ENCODE results near the gene NAMPT. TPM values are rescaled to one million over a fixed set of nuclear protein-coding genes. Genes with fewer than 3 reads are reported as not detected.

Gene NAMPT
- total and polyA plus RNA-seq, 9 of the 15 experiments (the other 6 are each of a cell fraction or from before 2014, with no cell fraction given) = 41.1 to 160 (median 106) TPM

DNA sequence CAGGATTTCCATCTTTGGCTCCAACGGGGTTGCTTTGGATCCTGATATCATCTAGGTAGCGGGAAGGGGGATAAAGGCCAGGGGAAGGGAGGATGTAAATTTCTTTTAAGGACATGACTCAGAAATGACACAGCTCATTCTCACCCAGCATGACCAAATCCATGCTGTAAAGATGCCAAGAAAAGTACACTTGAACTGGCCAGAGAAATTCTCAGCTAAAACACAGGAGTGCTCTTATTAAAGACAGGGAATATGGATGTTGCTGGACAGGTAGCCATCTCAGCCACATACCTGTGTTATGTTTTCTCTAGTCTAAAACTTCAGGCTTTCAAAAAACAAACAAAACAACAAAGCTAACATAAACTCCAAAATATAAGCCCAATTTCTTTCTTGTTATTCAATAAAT, 68.3 kb downstream of the NAMPT start (continued):
- TF ChIP-seq, protein P1, sequence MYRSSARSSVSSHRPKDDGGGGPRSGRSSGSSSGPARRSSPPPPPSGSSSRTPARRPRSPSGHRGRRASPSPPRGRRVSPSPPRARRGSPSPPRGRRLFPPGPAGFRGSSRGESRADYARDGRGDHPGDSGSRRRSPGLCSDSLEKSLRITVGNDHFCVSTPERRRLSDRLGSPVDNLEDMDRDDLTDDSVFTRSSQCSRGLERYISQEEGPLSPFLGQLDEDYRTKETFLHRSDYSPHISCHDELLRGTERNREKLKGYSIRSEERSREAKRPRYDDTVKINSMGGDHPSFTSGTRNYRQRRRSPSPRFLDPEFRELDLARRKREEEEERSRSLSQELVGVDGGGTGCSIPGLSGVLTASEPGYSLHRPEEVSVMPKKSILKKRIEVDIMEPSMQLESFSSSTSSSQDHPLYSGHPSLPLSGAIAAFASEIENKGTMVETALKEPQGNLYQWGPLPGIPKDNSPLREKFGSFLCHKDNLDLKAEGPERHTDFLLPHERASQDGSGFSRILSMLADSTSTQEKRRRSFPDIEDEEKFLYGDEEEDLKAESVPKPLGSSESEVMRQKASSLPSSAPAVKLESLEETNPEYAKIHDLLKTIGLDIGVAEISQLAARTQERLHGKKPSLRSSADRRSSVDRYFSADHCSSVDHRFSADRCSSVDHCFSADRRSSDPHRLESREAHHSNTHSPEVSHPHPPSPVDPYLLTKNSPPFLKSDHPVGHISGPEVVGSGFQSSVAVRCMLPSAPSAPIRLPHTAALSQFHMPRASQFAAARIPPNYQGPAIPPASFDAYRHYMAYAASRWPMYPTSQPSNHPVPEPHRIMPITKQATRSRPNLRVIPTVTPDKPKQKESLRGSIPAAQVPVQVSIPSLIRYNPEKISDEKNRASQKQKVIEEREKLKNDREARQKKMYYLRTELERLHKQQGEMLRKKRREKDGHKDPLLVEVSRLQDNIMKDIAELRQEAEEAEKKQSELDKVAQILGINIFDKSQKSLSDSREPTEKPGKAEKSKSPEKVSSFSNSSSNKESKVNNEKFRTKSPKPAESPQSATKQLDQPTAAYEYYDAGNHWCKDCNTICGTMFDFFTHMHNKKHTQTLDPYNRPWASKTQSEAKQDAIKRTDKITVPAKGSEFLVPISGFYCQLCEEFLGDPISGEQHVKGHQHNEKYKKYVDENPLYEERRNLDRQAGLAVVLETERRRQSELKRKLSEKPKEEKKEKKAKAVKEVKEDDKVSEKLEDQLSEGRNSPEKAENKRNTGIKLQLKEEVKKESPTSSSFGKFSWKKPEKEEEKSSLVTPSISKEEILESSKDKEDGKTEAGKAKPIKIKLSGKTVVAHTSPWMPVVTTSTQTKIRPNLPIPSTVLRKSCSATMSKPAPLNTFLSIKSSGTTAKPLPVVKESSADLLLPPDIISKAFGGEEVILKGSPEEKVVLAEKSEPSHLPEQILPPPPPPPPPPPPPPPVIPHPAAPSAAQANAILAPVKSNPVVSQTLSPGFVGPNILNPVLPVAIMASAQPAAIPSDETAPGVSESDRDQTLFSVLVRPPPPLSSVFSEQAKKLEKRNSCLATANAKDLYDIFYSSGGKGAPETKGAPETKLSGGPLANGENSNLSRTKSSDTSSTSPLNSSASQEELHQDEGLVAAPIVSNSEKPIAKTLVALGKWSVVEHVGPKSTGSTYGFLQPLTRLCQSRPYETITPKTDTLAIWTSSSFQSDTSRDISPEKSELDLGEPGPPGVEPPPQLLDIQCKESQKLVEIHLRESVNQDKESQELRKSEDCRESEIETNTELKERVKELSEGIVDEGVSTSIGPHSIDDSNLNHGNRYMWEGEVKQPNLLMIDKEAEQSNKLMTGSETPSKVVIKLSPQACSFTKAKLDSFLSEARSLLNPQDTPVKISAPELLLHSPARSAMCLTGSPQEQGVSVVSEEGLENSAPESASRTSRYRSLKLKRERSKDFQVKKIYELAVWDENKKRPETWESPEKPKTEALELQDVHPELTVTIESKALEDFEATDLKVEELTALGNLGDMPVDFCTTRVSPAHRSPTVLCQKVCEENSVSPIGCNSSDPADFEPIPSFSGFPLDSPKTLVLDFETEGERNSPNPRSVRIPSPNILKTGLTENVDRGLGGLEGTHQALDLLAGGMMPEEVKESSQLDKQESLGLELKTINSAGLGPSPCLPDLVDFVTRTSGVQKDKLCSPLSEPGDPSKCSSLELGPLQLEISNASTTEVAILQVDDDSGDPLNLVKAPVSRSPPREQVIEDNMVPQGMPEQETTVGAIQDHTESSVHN (IDR thresholded peaks at IDR 0.05; ENCODE audit: borderline replicate concordance in 1 of 2, low read depth in 1 of 2) = peak in 1 of 2 experiments; percentile 78; a peak in 2 of 4 replicates
- TF ChIP-seq IRF2 (CRISPR knock-in tag; IDR thresholded peaks at IDR 0.05) (no peak), L3MBTL2 (IDR thresholded peaks at IDR 0.05) (0 out of 2 replicates have a peak, but pooled peaks have one; percentile 34), HDAC2 (IDR thresholded peaks at IDR 0.05) (peak; percentile 80), BRD9 (IDR thresholded peaks at IDR 0.05; ENCODE audit: low read depth, partially characterized antibody) (no peak), ESRRA (IDR thresholded peaks at IDR 0.05; ENCODE audit: borderline replicate concordance, low read depth) (peak; percentile 53; the same call in 1 of the 2 replicates), ZNF316 (IDR thresholded peaks at IDR 0.05) (peak; percentile 94), ZNF584 (CRISPR knock-in tag; IDR thresholded peaks at IDR 0.05; ENCODE audit: low read depth) (peak; percentile 81), SREBF1 (IDR thresholded peaks at IDR 0.05; ENCODE audit: borderline replicate concordance, low read depth, low read length) (no peak), JUNB (CRISPR knock-in tag; conservative IDR thresholded peaks at IDR 0.05) (peak; percentile 75; the same call in 1 of the 2 replicates), BHLHE40 (IDR thresholded peaks at IDR 0.05; ENCODE audit: low read length) (0 out of 2 replicates have a peak, but pooled peaks have one; percentile 20), NFE2L1 (tag; IDR thresholded peaks at IDR 0.05; ENCODE audit: borderline replicate concordance, low read depth) (peak; percentile 25; the same call in 1 of the 2 replicates), FOS (IDR thresholded peaks at IDR 0.05; ENCODE audit: extremely low read depth, insufficient read length) (peak; percentile 59), SUPT5H (IDR thresholded peaks at IDR 0.05) (no peak), ZNF583 (CRISPR knock-in tag; IDR thresholded peaks at IDR 0.05) (0 out of 2 replicates have a peak, but pooled peaks have one; percentile 39), ATF3 (IDR thresholded peaks at IDR 0.05) (peak; percentile 96), ATF3 (CRISPR knock-in tag; conservative IDR thresholded peaks at IDR 0.05) (no peak), ZNF239 (CRISPR knock-in tag; IDR thresholded peaks at IDR 0.05) (peak; percentile 39; the same call in 1 of the 2 replicates)
- TF ChIP-seq, protein P2, sequence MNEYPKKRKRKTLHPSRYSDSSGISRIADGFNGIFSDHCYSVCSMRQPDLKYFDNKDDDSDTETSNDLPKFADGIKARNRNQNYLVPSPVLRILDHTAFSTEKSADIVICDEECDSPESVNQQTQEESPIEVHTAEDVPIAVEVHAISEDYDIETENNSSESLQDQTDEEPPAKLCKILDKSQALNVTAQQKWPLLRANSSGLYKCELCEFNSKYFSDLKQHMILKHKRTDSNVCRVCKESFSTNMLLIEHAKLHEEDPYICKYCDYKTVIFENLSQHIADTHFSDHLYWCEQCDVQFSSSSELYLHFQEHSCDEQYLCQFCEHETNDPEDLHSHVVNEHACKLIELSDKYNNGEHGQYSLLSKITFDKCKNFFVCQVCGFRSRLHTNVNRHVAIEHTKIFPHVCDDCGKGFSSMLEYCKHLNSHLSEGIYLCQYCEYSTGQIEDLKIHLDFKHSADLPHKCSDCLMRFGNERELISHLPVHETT (CRISPR knock-in tag; conservative IDR thresholded peaks at IDR 0.05 in 1 of 2, IDR thresholded peaks at IDR 0.05 in 1 of 2) = 0 out of 4 replicates have a peak, but pooled peaks of 1 of the 2 experiments have one; percentile 17

Data from K562 (cell line).